HEK293 (cell line): ENCODE measurements around the gene KIAA1958.

Source experiments
- CTCF ChIA-PET: fragments of 350-600 bp; formaldehyde crosslinking; extraction: SDS; loops from one replicate; lab custom pipeline; 2021; ENCODE audit warnings: antibody characterized with exemption; lab: Yijun Ruan, JAX
- POLR2A ChIA-PET: fragments of 300-600 bp; formaldehyde crosslinking; extraction: SDS; loops from one replicate; lab custom pipeline; 2020; ENCODE audit warnings: antibody characterized with exemption, inconsistent platforms; lab: Yijun Ruan, JAX
- H3K27ac ChIP-seq: fragments of 200-500 bp; sonication (Bioruptor generic); 2 replicates; pipeline ENCODE4 v1.5.1; 2014; ENCODE audit warnings: low read depth, low read length, control low read depth, inconsistent platforms; ENCODE audit errors: extremely low read depth
- H3K36me3 ChIP-seq, 2 experiments: fragments of 200-500 bp in 1 of 2; sonication (Bioruptor generic) in 1 of 2; 1 replicate in 1 of 2; 2 replicates in 1 of 2; pipeline ENCODE4 v1.5.1; 2014 to 2017; ENCODE audit warnings: inconsistent platforms in 2 of 2, low read length in 2 of 2; ENCODE audit not compliant: control insufficient read depth in 2 of 2, insufficient read depth in 1 of 2
- H3K4me1 ChIP-seq: fragments of 200-500 bp; sonication (Bioruptor generic); 2 replicates; pipeline ENCODE4 v1.5.1; 2014; ENCODE audit warnings: mild to moderate bottlenecking, low read length, inconsistent platforms; ENCODE audit not compliant: control insufficient read depth, insufficient read depth
- H3K4me3 ChIP-seq: 2 replicates; pipeline ENCODE4 v1.5.1; 2011; ENCODE audit warnings: low read depth, mild to moderate bottlenecking, control low read depth, low read length, moderate library complexity
- H3K9me3 ChIP-seq: fragments of 200-500 bp; sonication (Bioruptor generic); 2 replicates; pipeline ENCODE4 v1.5.1; 2014; ENCODE audit warnings: low read depth, low read length, inconsistent platforms; ENCODE audit not compliant: control insufficient read depth, insufficient read depth
- BCL11A ChIP-seq: fragments of 450-650 bp; formaldehyde crosslinking; IDR thresholded peaks from 2 replicates; pipeline ENCODE4 v1.5.1; 2016; ENCODE audit warnings: low read depth, missing biosample characterization, missing genetic modification characterization
- PRDM6 ChIP-seq: fragments of 450-650 bp; formaldehyde crosslinking; IDR thresholded peaks from 2 replicates; pipeline ENCODE4 v1.5.1; 2017; ENCODE audit warnings: missing biosample characterization, missing genetic modification characterization
- SETDB1 ChIP-seq: IDR thresholded peaks from one replicate; pipeline ENCODE4 v1.6.1; 2017; ENCODE audit warnings: mild to moderate bottlenecking, low read length, moderate library complexity, mixed read lengths; ENCODE audit not compliant: insufficient read length
- TCF7L2 ChIP-seq: IDR thresholded peaks from 2 replicates; pipeline ENCODE4 v1.6.1; 2011; ENCODE audit warnings: low read depth, mild to moderate bottlenecking, inconsistent platforms, low read length, moderate library complexity, borderline replicate concordance
- ZBTB17 ChIP-seq: fragments of 450-650 bp; formaldehyde crosslinking; IDR thresholded peaks from 2 replicates; pipeline ENCODE4 v1.5.1; 2016; ENCODE audit warnings: missing biosample characterization, missing genetic modification characterization
- ZNF114 ChIP-seq: fragments of 450-650 bp; formaldehyde crosslinking; IDR thresholded peaks from 2 replicates; pipeline ENCODE4 v1.5.0; 2017; ENCODE audit warnings: missing biosample characterization, missing genetic modification characterization
- ZNF133 ChIP-seq: fragments of 450-650 bp; formaldehyde crosslinking; IDR thresholded peaks from 2 replicates; pipeline ENCODE4 v1.5.1; 2016; ENCODE audit warnings: missing biosample characterization, missing genetic modification characterization
- ZNF184 ChIP-seq: fragments of 450-650 bp; IDR thresholded peaks from 2 replicates; pipeline ENCODE4 v1.5.1; 2018; ENCODE audit warnings: missing biosample characterization, mild to moderate bottlenecking, missing genetic modification characterization
- ZNF266 ChIP-seq: fragments of 450-650 bp; formaldehyde crosslinking; IDR thresholded peaks from 2 replicates; pipeline ENCODE4 v1.5.1; 2016; ENCODE audit warnings: missing biosample characterization, missing genetic modification characterization, low read depth
- ZNF366 ChIP-seq: fragments of 450-650 bp; formaldehyde crosslinking; conservative IDR thresholded peaks from 2 replicates; pipeline ENCODE4 v1.5.1; 2016; ENCODE audit warnings: missing biosample characterization, missing genetic modification characterization
- ZNF37A ChIP-seq: fragments of 450-650 bp; IDR thresholded peaks from 2 replicates; pipeline ENCODE4 v1.5.1; 2018; ENCODE audit warnings: missing biosample characterization, missing genetic modification characterization
- ZNF513 ChIP-seq: fragments of 450-650 bp; IDR thresholded peaks from 2 replicates; pipeline ENCODE4 v1.5.1; 2018; ENCODE audit warnings: missing biosample characterization, missing genetic modification characterization
- ZNF600 ChIP-seq: fragments of 450-650 bp; formaldehyde crosslinking; IDR thresholded peaks from 2 replicates; pipeline ENCODE4 v1.5.1; 2016; ENCODE audit warnings: missing biosample characterization, missing genetic modification characterization
- ZNF660 ChIP-seq: fragments of 450-650 bp; IDR thresholded peaks from 2 replicates; pipeline ENCODE4 v1.5.1; 2018; ENCODE audit warnings: missing biosample characterization, mild to moderate bottlenecking, missing genetic modification characterization

Gene KIAA1958

GRCh38 chr9:112489876-112490666 lies 3.4 kb downstream of the KIAA1958 start:
- ChIA-PET POLR2A (interaction anchor here (1.1 to 1.2 kb wide), 2 partner anchors 111 to 294 kb away, joined by 3 read pairs; partner anchors contain the start of gene HSDL2), CTCF (interaction anchor here (0.6 to 1.2 kb wide), 3 partner anchors 44 to 48 kb away, joined by 3 read pairs; no protein-coding TSS in a partner anchor)

GRCh38 chr9:112493393-112494137 lies 6.9 kb downstream of the KIAA1958 start:
- TF ChIP-seq ZNF366 (tag by site-specific recombination) (no peak), ZNF266 (tag by site-specific recombination) (no peak), ZBTB17 (tag by site-specific recombination) (no peak), BCL11A (tag by site-specific recombination) (no peak), ZNF660 (tag by site-specific recombination) (no peak), TCF7L2 (no peak), ZNF184 (tag by site-specific recombination) (no peak)
- TF ChIP-seq, all 188 proteins: peak for 0
- Histone ChIP-seq H3K4me3 (no peak overlapping the region), H3K9me3 (no peaks in the 10 kb centered on the region), H3K27ac (no peak overlapping the region), H3K36me3 (peaks cover 5 to 24% of the 10 kb centered on the region in 2 experiments; a peak in 2 of 3 replicates), H3K4me1 (peaks cover 9% of the 10 kb centered on the region; the same call in 1 of the 2 replicates)
- ChIA-PET POLR2A (no interaction called here), CTCF (interaction anchor here (0.5 kb wide), 1 partner anchor 23 kb away, joined by 6 read pairs; no protein-coding TSS in a partner anchor)

More at GRCh38 chr9:112489876-112490666, 3.4 kb downstream of the KIAA1958 start:
- Histone ChIP-seq H3K27ac (no peak overlapping the region), H3K9me3 (no peaks in the 10 kb centered on the region), H3K4me3 (no peak overlapping the region), H3K36me3 (peaks cover 5 to 20% of the 10 kb centered on the region in 2 experiments; a peak in 2 of 3 replicates)
- no peak for TF ChIP-seq ZNF114 (tag by site-specific recombination)
- 0 out of 2 replicates have a peak, but pooled peaks have one; percentile 16 for TF ChIP-seq PRDM6 (tag by site-specific recombination)
- TF ChIP-seq, all 188 proteins: peak for 1
- peaks cover 11% of the 10 kb centered on the region; the same call in 1 of the 2 replicates for H3K4me1 ChIP-seq

GRCh38 chr9:112494153-112494552 lies 7.5 kb downstream of the KIAA1958 start:
- Histone ChIP-seq H3K4me1 (peaks cover 9% of the 10 kb centered on the region; the same call in 1 of the 2 replicates), H3K36me3 (peaks cover 5 to 24% of the 10 kb centered on the region in 2 experiments; a peak in 2 of 3 replicates), H3K27ac (no peak overlapping the region), H3K4me3 (no peak overlapping the region), H3K9me3 (no peaks in the 10 kb centered on the region)
- POLR2A ChIA-PET, result no interaction called here
- CTCF ChIA-PET, result no interaction called here
- TF ChIP-seq ZNF600 (tag by site-specific recombination), result no peak
- TF ChIP-seq ZNF37A, result no peak
- TF ChIP-seq SETDB1, result peak; percentile 94
- TF ChIP-seq ZNF513 (tag by site-specific recombination), result no peak
- peak; percentile 99 for TF ChIP-seq ZNF133
- TF ChIP-seq ZNF660 (tag by site-specific recombination), result no peak
